Tibial nerve (tissue), 4 donors: ENCODE data around the gene HNF4A.

Source experiments
- EP300 ChIP-seq, 2 donors: sonication (generic); formaldehyde crosslinking; IDR thresholded peaks; one replicate each; pipeline ENCODE4 v1.6.1; 2017; ENCODE audit warnings: antibody characterized with exemption in 2 of 2, mild to moderate bottlenecking in 1 of 2
- TF ChIP-seq, protein P1 (sequence below), 5 experiments: fragments of 200-600 bp in 3 of 5; fragments of 450-650 bp in 2 of 5; sonication (generic) in 3 of 5; IDR thresholded peaks; one replicate each; pipeline ENCODE4 v1.5.1; 2016 to 2019; ENCODE audit warnings: antibody characterized with exemption in 5 of 5, mild to moderate bottlenecking in 3 of 5, moderate library complexity in 2 of 5

DNA sequence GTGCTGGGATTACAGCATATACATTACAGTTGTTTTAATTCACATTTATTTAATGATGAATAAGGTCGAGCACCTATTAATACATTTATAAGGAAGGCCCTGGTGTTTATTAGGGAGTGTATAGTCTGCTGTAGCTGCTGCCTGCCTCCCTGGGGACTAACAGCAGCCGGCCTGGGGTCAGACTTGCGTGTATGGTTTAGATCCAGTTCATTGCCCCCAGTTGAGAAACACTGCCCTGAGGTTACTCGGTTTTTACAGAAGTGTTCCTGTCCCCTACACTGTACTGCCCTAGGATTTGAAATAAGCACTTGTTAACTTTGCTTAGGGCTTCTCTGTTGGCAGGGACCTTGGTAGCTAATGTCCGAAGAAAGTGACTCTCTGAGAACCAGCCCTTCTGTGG is 124.1 kb downstream of the HNF4A start:
- TF ChIP-seq, protein P1, sequence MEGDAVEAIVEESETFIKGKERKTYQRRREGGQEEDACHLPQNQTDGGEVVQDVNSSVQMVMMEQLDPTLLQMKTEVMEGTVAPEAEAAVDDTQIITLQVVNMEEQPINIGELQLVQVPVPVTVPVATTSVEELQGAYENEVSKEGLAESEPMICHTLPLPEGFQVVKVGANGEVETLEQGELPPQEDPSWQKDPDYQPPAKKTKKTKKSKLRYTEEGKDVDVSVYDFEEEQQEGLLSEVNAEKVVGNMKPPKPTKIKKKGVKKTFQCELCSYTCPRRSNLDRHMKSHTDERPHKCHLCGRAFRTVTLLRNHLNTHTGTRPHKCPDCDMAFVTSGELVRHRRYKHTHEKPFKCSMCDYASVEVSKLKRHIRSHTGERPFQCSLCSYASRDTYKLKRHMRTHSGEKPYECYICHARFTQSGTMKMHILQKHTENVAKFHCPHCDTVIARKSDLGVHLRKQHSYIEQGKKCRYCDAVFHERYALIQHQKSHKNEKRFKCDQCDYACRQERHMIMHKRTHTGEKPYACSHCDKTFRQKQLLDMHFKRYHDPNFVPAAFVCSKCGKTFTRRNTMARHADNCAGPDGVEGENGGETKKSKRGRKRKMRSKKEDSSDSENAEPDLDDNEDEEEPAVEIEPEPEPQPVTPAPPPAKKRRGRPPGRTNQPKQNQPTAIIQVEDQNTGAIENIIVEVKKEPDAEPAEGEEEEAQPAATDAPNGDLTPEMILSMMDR (IDR thresholded peaks at IDR 0.05): no peak
- no peak for TF ChIP-seq EP300 (IDR thresholded peaks at IDR 0.05)
